Measurements from ENCODE around the gene DOCK3. TPM values are rescaled to one million over a fixed set of nuclear protein-coding genes. Genes with fewer than 3 reads are reported as not detected.

The DOCK3 gene
- total RNA-seq, 1 experiment from 2014 or later, result 0.14 TPM

- no peak for TF ChIP-seq CTCF (IDR thresholded peaks at IDR 0.05; ENCODE audit: unreplicated experiment)
- POLR2A ChIA-PET, result no interaction called here
- Mint-ChIP-seq H3K36me3 (ENCODE audit: insufficient read depth, unreplicated experiment) (no peaks in the 10 kb centered on the region), H3K27me3 (ENCODE audit: insufficient read depth, unreplicated experiment) (no peaks in the 10 kb centered on the region), H3K4me3 (ENCODE audit: unreplicated experiment) (no peak overlapping the region), H3K27ac (ENCODE audit: low read depth, unreplicated experiment) (no peak overlapping the region), H3K4me1 (ENCODE audit: insufficient read depth, unreplicated experiment) (no peaks in the 10 kb centered on the region), H3K9me3 (ENCODE audit: unreplicated experiment) (peaks cover 10% of the 10 kb centered on the region)
- CTCF ChIA-PET, result no interaction called here
- BruUV-seq (replicated peaks), result no TSS peak
- intact Hi-C loops (cut with micrococcal nuclease), result no loop called here
- DNase-seq (ENCODE audit: unreplicated experiment), result no peak
Observed at GRCh38 chr3:50986726-50987125, 312.0 kb downstream of the DOCK3 start.

DNA sequence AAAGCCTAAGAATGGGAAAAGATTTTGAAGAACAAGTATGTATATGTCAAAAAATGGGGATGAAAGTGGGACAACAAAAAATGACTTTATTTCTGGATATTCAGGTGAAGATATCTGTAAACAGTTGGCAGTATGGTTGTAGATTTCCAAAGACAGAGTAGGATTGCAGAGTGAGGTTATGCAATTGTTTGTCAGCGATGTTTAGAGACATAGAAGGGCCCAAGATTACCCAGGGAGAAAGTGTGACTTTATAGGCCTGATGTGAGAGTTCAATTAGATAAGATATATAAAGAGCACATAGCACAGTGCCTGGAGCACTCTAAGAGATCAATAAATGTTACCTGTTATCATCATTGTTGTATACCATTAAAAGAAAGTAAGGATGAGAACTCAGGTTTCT, 319.8 kb downstream of the DOCK3 start:
- Mint-ChIP-seq H3K4me1 (ENCODE audit: insufficient read depth, unreplicated experiment) (no peaks in the 10 kb centered on the region), H3K27me3 (ENCODE audit: insufficient read depth, unreplicated experiment) (no peaks in the 10 kb centered on the region), H3K36me3 (ENCODE audit: insufficient read depth, unreplicated experiment) (no peaks in the 10 kb centered on the region), H3K9me3 (ENCODE audit: unreplicated experiment) (peaks cover 13% of the 10 kb centered on the region), H3K4me3 (ENCODE audit: unreplicated experiment) (no peak overlapping the region), H3K27ac (ENCODE audit: low read depth, unreplicated experiment) (no peak overlapping the region)
- DNase-seq (ENCODE audit: unreplicated experiment), result no peak
- CTCF ChIA-PET, result no interaction called here
- no peak for TF ChIP-seq CTCF (IDR thresholded peaks at IDR 0.05; ENCODE audit: unreplicated experiment)
- no TSS peak for BruUV-seq (replicated peaks)
- POLR2A ChIA-PET, result no interaction called here
- intact Hi-C loops (cut with micrococcal nuclease), result no loop called here

GRCh38 chr3:50995085-50995824, 320.5 kb downstream of the DOCK3 start:
- CTCF ChIA-PET, result no interaction called here
- BruUV-seq (replicated peaks), result no TSS peak
- no peak for TF ChIP-seq CTCF (IDR thresholded peaks at IDR 0.05; ENCODE audit: unreplicated experiment)
- intact Hi-C loops (cut with micrococcal nuclease), result no loop called here
- Mint-ChIP-seq H3K27me3 (ENCODE audit: insufficient read depth, unreplicated experiment) (no peaks in the 10 kb centered on the region), H3K4me1 (ENCODE audit: insufficient read depth, unreplicated experiment) (no peaks in the 10 kb centered on the region), H3K36me3 (ENCODE audit: insufficient read depth, unreplicated experiment) (no peaks in the 10 kb centered on the region), H3K4me3 (ENCODE audit: unreplicated experiment) (no peak overlapping the region), H3K27ac (ENCODE audit: low read depth, unreplicated experiment) (no peak overlapping the region), H3K9me3 (ENCODE audit: unreplicated experiment) (peaks cover 13% of the 10 kb centered on the region)
- POLR2A ChIA-PET, result no interaction called here
- DNase-seq (ENCODE audit: unreplicated experiment), result no peak

- Mint-ChIP-seq H3K27ac (ENCODE audit: low read depth, unreplicated experiment) (no peak overlapping the region), H3K36me3 (ENCODE audit: insufficient read depth, unreplicated experiment) (no peaks in the 10 kb centered on the region), H3K27me3 (ENCODE audit: insufficient read depth, unreplicated experiment) (no peaks in the 10 kb centered on the region), H3K4me1 (ENCODE audit: insufficient read depth, unreplicated experiment) (no peaks in the 10 kb centered on the region), H3K4me3 (ENCODE audit: unreplicated experiment) (no peak overlapping the region), H3K9me3 (ENCODE audit: unreplicated experiment) (no peaks in the 10 kb centered on the region)
- intact Hi-C loops (cut with micrococcal nuclease), result no loop called here
- TF ChIP-seq CTCF (IDR thresholded peaks at IDR 0.05; ENCODE audit: unreplicated experiment), result no peak
- BruUV-seq (replicated peaks), result no TSS peak
- ChIA-PET CTCF (interaction anchor here (1.2 kb wide), 1 partner anchor 30 kb away, joined by 5 read pairs; no protein-coding TSS in a partner anchor), POLR2A (no interaction called here)
- DNase-seq (ENCODE audit: unreplicated experiment), result no peak
Observed at GRCh38 chr3:51002495-51002894, 327.8 kb downstream of the DOCK3 start.
